DOHH2 (cell line): Measurements from ENCODE around the gene RNF111.

Source experiments
- H3F3A ChIP-seq: fragments of 200-600 bp; sonication (generic), shearing (Covaris generic); 2 replicates; pipeline ENCODE4 v1.6.0; 2016; ENCODE audit warnings: antibody characterized with exemption, mild to moderate bottlenecking; ENCODE audit not compliant: control insufficient read depth, insufficient read depth
- H3K27ac ChIP-seq: fragments of 200-600 bp; sonication (generic); 2 replicates; pipeline ENCODE4 v1.5.1; 2014; ENCODE audit warnings: low read depth, mild to moderate bottlenecking, low read length, moderate library complexity
- H3K27me3 ChIP-seq: fragments of 200-600 bp; sonication (generic); 2 replicates; pipeline ENCODE4 v1.6.1; 2014; ENCODE audit warnings: mild to moderate bottlenecking, low read length, mixed read lengths; ENCODE audit not compliant: control insufficient read depth
- H3K36me3 ChIP-seq: fragments of 200-600 bp; sonication (generic); 2 replicates; pipeline ENCODE4 v1.6.1; 2014; ENCODE audit warnings: mild to moderate bottlenecking, low read length, moderate library complexity, mixed read lengths; ENCODE audit not compliant: control insufficient read depth
- H3K4me1 ChIP-seq: fragments of 200-600 bp; sonication (generic); 2 replicates; pipeline ENCODE4 v1.6.1; 2014; ENCODE audit warnings: mild to moderate bottlenecking, low read length, mixed read lengths; ENCODE audit not compliant: control insufficient read depth
- H3K4me2 ChIP-seq: fragments of 200-600 bp; sonication (generic); 2 replicates; pipeline ENCODE4 v1.6.0; 2014; ENCODE audit warnings: mild to moderate bottlenecking, low read length, moderate library complexity
- H3K4me3 ChIP-seq: fragments of 200-600 bp; sonication (generic); 2 replicates; pipeline ENCODE4 v1.5.1; 2014; ENCODE audit warnings: mild to moderate bottlenecking, low read length, mixed read lengths
- H3K79me2 ChIP-seq: fragments of 200-600 bp; sonication (generic); 2 replicates; pipeline ENCODE4 v1.6.1; 2014; ENCODE audit warnings: mild to moderate bottlenecking, low read length, mixed read lengths; ENCODE audit not compliant: control insufficient read depth
- H3K9me2 ChIP-seq: fragments of 200-600 bp; sonication (generic); replicated peaks from 2 replicates; pipeline ENCODE4 v1.6.1; 2014; ENCODE audit warnings: mild to moderate bottlenecking, low read length, mixed read lengths; ENCODE audit not compliant: control insufficient read depth
- H3K9me3 ChIP-seq: fragments of 200-600 bp; sonication (generic); 2 replicates; pipeline ENCODE4 v1.6.1; 2014; ENCODE audit warnings: antibody characterized with exemption, low read length, mixed read lengths; ENCODE audit not compliant: control insufficient read depth, insufficient read depth
- H4K20me1 ChIP-seq: fragments of 200-600 bp; sonication (generic); 2 replicates; pipeline ENCODE4 v1.6.0; 2014; ENCODE audit warnings: low read depth, mild to moderate bottlenecking, antibody characterized with exemption, low read length, moderate library complexity; ENCODE audit not compliant: control insufficient read depth, insufficient read depth
- EZH2phosphoT487 ChIP-seq: fragments of 200-600 bp; sonication (generic); IDR thresholded peaks from 2 replicates; pipeline ENCODE4 v1.6.1; 2017; ENCODE audit warnings: borderline replicate concordance, mild to moderate bottlenecking, antibody characterized with exemption, low read length, moderate library complexity, mixed read lengths
- TF ChIP-seq, protein P1 (sequence below): fragments of 200-600 bp; sonication (generic); IDR thresholded peaks from one replicate; pipeline ENCODE4 v1.5.1; 2014; ENCODE audit warnings: antibody characterized with exemption, mild to moderate bottlenecking, low read depth, low read length; ENCODE audit not compliant: poor library complexity, severe bottlenecking

The RNF111 gene

DNA sequence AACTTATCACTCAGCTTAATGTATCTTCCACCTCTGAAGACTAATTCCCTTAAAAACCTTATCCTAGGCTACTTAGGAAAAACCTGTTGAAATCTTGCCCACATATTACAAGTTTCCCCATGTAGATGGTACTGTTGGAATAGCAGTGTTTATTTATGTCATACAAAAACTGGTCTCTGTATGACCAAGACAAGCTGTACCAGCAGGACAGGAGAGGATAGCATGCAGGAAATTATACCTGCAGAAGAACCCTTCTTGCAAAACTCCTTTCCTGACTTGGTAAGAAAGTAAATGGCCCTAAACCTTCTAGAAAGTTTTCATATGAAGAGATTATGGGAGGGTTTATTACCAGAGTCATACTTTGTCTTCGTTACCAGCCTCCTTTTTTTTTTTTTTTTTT lies 25.3 kb upstream of the RNF111 start:
- Histone ChIP-seq H3K79me2 (no peaks in the 10 kb centered on the region), H4K20me1 (no peaks in the 10 kb centered on the region), H3K27me3 (0 out of 2 replicates have a peak, but pooled peaks cover 4% of the 10 kb centered on the region), H3K9me2 (no peaks in the 10 kb centered on the region), H3K27ac (no peak overlapping the region), H3K4me1 (peaks cover 5% of the 10 kb centered on the region), H3K36me3 (no peaks in the 10 kb centered on the region), H3F3A (no peaks in the 10 kb centered on the region), H3K4me2 (no peak overlapping the region), H3K4me3 (no peak overlapping the region), H3K9me3 (no peaks in the 10 kb centered on the region)
- TF ChIP-seq, protein P1, sequence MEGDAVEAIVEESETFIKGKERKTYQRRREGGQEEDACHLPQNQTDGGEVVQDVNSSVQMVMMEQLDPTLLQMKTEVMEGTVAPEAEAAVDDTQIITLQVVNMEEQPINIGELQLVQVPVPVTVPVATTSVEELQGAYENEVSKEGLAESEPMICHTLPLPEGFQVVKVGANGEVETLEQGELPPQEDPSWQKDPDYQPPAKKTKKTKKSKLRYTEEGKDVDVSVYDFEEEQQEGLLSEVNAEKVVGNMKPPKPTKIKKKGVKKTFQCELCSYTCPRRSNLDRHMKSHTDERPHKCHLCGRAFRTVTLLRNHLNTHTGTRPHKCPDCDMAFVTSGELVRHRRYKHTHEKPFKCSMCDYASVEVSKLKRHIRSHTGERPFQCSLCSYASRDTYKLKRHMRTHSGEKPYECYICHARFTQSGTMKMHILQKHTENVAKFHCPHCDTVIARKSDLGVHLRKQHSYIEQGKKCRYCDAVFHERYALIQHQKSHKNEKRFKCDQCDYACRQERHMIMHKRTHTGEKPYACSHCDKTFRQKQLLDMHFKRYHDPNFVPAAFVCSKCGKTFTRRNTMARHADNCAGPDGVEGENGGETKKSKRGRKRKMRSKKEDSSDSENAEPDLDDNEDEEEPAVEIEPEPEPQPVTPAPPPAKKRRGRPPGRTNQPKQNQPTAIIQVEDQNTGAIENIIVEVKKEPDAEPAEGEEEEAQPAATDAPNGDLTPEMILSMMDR = no peak
- no peak for TF ChIP-seq EZH2phosphoT487

DNA sequence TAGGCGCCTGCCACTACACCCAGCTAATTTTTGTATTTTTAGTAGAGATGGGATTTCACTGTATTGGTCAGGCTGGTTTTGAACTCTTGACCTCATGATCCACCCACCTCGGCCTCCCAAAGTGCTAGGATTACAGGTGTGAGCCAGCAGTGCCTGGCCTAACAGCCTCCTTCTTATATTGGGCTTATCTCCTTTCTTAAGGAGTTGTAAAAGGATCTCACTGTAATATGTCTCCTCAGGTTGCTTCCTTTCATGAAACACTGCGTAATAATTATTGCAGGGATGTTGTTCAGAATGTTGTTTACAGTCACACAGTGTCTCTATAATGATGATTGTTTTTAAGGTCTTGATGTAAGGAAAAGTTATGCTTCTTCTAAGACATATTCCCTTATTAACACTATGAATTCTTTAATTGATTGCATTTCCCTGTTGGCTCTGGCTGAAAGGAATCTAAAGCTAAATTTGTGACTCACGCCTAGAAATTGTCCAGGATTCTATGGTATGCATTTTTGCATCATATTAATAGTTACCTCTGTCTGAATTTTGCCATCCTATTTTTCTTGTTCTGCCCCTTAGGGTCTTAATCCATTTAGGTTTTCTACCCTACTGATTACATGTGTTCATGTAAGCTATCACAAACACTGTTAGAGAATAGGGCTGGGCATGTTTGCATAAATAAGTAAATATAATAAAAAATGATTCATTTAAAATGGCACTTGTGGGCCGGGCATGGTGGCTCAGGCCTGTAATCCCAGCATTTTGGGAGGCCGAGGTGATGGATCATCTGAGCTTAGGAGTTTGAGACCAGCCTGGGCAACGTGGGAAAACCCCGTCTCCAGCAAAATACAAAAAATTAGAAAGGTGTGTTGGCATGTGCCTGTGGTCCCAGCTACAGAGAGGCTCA lies 24.5 kb upstream of the RNF111 start:
- no peak overlapping the region for H3K4me3 ChIP-seq
- H4K20me1 ChIP-seq = no peaks in the 10 kb centered on the region
- no peaks in the 10 kb centered on the region for H3F3A ChIP-seq
- TF ChIP-seq, protein P1 = no peak
- no peak for TF ChIP-seq EZH2phosphoT487
- H3K9me2 ChIP-seq = no peaks in the 10 kb centered on the region
- H3K79me2 ChIP-seq = no peaks in the 10 kb centered on the region
- no peaks in the 10 kb centered on the region for H3K36me3 ChIP-seq
- no peaks in the 10 kb centered on the region for H3K4me1 ChIP-seq
- H3K9me3 ChIP-seq = no peaks in the 10 kb centered on the region
- peaks cover 4% of the 10 kb centered on the region; the same call in 1 of the 2 replicates for H3K27me3 ChIP-seq
- no peak overlapping the region for H3K4me2 ChIP-seq
- H3K27ac ChIP-seq = no peak overlapping the region

DNA sequence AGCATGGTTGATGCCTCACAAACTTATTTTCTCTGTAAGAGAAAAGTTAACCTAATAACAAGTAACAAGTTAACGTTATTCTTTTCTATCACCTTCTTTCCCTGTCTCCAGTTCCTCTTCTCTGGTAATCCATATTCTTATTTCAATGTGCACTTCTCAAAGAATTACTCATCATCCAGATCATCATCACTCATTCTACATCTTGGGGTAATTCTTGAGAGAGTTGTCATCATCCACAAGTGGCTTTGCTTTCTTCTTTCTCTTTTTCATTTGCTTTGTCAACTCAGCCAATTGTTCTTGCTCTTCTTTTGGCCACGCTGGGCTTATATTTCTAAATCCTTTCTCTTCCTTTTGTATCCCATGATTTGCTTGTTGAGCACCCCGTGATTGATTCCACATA lies 20.8 kb upstream of the RNF111 start:
- H3F3A ChIP-seq = no peaks in the 10 kb centered on the region
- no peaks in the 10 kb centered on the region for H3K79me2 ChIP-seq
- H4K20me1 ChIP-seq = no peaks in the 10 kb centered on the region
- no peaks in the 10 kb centered on the region for H3K9me2 ChIP-seq
- TF ChIP-seq EZH2phosphoT487 = no peak
- TF ChIP-seq, protein P1 = no peak
- no peaks in the 10 kb centered on the region for H3K9me3 ChIP-seq
- no peaks in the 10 kb centered on the region for H3K4me1 ChIP-seq
- no peak overlapping the region for H3K27ac ChIP-seq
- H3K27me3 ChIP-seq = peaks cover 4% of the 10 kb centered on the region; the same call in 1 of the 2 replicates
- no peak overlapping the region for H3K4me3 ChIP-seq
- H3K4me2 ChIP-seq = no peak overlapping the region
- H3K36me3 ChIP-seq = no peaks in the 10 kb centered on the region
